DMS79 (cell line): ENCODE results near the gene MBL2.

ENCODE experiments used
- DNase-seq: peaks from one replicate; lab custom pipeline; 2025; lab: John Stamatoyannopoulos, UW

Gene MBL2

DNA sequence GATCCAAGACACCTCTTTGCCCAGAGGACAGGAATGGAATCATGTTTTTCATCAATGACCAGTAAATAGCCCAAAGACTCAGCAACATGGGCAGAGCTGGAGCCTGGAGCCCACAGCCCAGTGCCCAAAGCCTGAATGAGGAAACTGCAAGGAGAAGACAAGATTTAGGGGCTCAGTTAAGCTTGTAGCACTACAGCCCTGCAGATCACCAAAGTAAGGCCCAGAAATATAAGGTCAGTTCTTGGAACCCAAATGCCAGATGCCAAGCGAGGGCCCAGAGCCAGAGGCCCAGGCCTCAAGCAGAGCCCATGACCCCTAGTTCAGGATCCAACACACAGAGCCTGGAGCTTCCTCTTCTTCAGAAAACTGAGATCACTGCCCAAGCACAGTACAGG lies 32.4 kb downstream of the MBL2 start:
- DNase-seq, result no peak

DNA sequence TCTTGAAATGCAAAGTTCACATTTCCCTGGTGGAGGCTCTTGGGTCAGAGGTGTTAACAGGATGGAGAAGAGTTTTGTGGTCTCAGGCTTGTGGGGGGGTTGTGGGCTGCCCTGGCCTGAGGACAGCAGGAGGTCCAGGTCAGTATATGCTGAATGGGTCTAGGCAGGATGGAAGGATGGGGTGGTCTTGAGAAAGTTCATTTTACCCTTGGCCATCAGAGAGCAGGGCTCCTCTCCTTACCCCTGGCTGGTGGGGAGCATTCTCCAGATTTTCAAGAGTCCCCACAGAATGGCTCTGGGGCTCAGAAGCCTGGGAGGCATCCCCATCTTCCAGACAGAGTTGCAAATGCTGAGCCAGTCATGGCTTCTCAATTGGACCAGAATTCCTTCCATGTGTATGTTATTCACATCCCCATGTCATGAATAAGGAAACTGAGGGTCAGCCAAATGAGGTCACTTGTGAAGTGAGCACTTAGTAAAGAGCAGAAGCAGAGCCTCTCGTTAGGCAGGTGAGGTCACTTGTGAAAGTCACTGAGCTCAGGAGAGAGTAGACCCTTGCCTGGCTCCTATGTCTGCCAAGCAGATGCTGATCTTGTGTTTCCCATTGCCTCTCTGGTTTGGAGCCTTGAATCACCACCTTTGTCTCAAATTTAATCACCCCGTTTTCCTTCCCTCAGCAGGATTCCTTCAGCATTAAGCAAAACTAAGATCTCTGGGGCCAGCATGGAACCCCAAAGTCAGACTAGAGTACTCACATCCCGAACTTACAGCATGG lies 33.0 kb downstream of the MBL2 start:
- no peak for DNase-seq

DNA sequence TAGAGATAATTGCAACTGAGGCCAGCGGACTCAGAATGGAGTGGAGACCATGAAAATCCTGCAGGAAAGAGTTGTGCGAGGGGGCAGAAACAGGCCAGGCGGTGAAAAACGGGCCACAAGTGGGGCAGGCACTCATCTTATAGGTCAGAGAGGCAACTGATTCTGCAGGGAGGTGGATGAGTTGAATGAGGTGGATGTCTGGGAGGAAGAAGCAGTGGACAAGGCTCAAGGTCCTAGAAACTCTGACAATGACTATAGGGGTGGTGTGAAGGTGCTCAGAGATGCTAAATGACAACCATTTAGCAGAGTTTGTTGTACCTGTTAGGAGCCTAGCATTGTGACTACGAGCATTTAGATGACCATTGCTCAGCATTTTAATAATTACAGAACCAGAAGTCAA lies 33.6 kb downstream of the MBL2 start:
- DNase-seq, result no peak

DNA sequence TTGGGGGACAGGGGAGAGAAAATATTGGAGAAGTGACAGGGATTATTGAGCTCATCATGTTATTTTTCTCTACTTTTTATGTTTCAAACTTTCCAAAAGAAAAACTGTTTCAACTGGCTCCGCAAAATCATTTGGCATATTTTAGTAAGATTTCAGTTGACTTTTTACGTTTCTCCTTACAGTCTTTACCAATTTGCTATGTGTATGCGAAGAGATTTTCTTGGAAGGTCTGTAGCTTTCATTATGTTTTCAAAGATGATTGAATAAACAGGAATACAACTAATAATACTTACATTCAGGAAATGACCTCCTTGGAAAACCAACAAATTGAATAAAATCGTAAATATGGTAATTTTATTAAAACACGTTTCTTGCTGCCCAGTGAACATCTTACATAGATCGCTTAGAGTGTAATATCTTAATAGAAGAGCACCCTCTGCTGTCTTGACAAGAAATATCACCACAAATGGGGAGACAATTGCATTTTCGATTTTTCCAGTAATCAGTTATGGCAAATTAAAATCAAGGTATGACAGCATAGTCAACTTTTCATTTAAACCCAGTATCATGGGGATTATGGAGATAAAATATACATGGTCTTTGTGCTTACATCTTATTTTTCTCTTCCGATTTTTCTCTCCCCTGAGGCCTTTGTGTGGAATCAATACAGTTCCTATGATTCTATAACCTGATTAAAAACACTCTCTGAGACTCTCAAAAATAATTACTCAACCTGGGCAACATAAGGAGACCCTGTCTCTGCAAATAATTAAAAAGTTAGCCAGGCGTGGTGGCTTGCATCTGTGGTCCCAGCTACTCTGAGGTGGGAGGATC lies 43.1 kb downstream of the MBL2 start:
- DNase-seq, result no peak

DNA sequence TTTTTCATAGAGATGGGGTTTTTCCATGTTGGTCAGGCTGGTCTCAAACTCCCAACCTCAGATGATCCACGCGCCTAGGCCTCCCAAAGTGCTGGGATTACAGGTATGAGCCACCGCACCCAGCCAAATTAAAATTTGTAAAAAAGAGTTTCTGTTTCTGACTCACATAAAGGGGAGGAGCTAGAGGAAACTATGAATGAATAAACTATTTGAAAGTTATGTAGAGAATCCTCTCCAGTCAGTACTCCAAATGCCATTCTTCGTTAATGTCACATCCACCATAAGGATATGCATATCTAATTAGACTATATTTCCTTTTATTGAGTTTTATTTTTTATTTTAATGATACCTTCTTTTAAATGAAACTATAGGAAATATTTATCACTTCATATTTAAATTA lies 52.6 kb downstream of the MBL2 start:
- no peak for DNase-seq
